HG03135 (cell line): Measurements from ENCODE around the gene PLEKHH1.

ENCODE experiments used
- ATAC-seq: cut with Tn5 transposase; IDR thresholded peaks from one replicate; pipeline ENCODE4 v1.9.1; 2021; ENCODE audit warnings: mild to moderate bottlenecking, moderate library complexity; ENCODE audit not compliant: unreplicated experiment

PLEKHH1 gene

GRCh38 chr14:67508956-67509355 lies 24.1 kb upstream of the PLEKHH1 start:
- ATAC-seq: no peak

- no peak for ATAC-seq
Observed at GRCh38 chr14:67510121-67510520, 23.0 kb upstream of the PLEKHH1 start.

DNA sequence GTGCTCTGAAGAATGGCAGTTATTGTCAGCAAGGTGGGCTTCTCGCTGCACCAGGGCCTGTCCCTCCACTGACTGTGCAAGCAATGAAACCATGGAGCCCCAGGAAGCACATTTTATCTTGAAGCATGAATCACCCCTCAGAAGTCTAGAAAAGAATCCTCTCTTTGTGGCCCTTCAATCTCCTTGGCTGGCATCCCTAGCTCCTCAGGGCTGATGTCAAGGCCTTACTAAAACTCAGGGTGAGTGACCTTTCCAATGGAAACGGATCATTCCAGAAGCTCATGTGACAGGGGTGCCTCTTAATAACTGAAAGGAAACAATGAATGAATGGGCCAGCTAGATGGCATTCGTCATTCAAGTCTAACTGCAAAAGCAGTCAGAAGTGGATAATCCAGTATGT lies 22.3 kb upstream of the PLEKHH1 start:
- ATAC-seq: no peak

DNA sequence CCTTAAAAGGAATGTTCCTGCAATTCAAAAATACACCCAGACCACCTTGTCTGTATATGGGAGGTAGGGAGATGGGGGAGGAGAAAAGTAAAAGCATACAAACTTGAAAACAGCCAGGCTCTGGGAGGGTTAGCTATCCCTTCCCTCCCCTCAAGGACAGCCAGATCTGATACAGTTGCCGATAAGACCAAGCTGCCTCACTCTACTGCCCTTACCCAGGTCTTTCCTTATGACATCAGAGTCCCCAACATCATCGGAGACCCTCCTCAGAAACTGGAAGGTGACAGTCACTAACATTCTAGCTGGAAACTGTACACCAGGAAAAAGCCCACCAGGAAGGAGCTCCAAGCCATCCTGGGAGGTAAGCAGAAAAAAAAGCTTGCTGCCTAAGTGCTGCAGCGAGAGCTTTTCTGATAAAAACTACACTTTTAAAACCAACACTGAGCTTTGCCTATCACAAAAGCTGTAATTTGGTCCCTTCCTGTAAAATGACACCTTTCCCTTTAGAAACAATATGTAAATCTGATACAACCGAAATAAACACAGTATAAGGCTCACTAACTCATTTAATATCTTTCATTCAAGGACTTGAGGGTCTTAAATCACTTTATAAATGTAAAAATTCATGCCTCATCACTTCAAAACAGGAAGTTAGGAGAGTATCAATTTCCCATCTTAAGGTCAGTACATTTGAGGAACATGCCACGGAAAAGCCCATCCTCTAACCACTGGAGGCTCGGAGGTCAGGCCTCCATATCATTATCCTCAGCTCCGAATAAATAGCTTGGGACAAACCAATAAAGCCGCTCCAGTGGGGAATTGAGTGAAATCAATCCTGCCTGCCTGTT lies 20.4 kb upstream of the PLEKHH1 start:
- ATAC-seq: no peak

DNA sequence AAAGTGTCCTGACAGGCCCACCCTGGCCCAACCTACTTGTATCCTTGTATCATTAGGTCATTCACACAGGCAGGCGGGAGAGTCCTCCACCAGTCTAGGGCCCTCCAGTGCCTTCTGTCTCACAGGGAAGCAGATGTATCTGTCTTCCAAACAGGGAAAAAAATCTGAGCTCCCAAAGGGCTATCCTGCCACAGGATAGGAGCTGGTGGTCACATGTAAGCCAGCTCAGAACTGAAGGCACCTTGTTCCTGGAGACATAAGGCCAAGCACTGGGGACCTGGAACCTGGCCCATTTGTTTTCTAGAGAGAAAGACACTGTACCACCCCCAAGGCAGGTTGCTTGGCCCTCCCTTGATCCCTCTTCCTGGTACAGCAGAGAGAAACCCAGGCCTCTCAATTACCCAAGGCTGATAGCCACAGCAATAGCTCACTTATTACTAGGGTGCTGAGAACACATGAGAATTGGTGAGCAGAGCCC lies 19.4 kb upstream of the PLEKHH1 start:
- ATAC-seq: no peak

- ATAC-seq: no peak
Observed at GRCh38 chr14:67514203-67514607, 18.9 kb upstream of the PLEKHH1 start.

- no peak for ATAC-seq
Observed at GRCh38 chr14:67514650-67515385, 18.3 kb upstream of the PLEKHH1 start.

- ATAC-seq: no peak
Observed at GRCh38 chr14:67515386-67516079, 17.6 kb upstream of the PLEKHH1 start.

- no peak for ATAC-seq
Observed at GRCh38 chr14:67516676-67517075, 16.4 kb upstream of the PLEKHH1 start.

- no peak for ATAC-seq
Observed at GRCh38 chr14:67517083-67517482, 16.0 kb upstream of the PLEKHH1 start.

- no peak for ATAC-seq
Observed at GRCh38 chr14:67519406-67519805, 13.7 kb upstream of the PLEKHH1 start.

DNA sequence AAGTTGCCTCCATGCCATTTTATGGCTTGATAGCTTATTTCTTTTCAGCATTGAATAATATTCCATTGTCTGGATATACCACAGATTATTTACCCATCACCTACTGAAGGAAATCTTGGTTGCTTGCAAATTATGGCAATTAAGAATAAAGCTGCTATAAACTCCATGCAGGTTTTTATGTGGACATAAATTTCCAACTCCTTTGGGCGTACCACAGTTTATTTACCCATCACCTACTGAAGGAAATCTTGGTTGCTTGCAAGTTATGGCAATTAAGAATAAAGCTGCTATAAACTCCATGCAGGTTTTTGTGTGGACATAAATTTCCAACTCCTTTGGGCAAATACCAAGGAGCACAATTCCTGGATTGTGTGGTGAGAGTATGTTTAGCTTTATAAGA lies 12.6 kb upstream of the PLEKHH1 start:
- no peak for ATAC-seq

DNA sequence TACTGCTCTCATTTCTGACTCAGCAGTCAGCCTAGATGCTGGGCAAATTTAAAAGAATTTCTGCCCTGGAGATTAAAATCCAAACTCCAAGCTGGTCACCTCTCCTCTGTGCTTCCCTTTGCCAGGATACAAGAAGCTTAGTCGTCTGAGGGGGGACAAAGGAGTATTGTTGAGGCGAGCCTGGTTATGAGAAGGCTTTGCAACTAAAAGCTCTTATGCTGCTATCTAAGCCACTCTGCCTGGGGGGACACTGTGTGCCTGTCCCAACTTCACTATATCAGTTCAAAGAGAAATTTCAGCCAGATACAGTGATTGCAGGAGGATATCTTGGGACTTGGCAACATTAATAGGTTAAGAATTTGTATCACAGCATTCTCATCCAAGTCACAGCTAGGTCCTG lies 10.8 kb upstream of the PLEKHH1 start:
- ATAC-seq: no peak

GRCh38 chr14:67523764-67524633 lies 9.1 kb upstream of the PLEKHH1 start:
- no peak for ATAC-seq

DNA sequence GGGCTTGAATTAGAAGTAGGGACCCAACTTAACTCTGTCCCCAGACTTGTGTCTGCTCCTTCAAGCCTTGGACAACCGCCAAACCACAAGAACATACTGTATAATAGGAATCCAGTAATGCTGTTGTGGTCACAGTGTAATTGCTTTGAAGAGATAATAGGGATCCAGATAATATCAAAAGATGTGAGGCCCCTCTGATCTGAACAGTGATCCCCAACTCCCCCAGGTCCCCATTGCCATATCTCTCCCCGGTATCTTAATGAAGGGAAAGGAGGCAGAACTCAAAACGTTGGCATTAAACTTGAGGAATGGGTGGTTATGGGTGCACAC lies 8.5 kb upstream of the PLEKHH1 start:
- no peak for ATAC-seq

DNA sequence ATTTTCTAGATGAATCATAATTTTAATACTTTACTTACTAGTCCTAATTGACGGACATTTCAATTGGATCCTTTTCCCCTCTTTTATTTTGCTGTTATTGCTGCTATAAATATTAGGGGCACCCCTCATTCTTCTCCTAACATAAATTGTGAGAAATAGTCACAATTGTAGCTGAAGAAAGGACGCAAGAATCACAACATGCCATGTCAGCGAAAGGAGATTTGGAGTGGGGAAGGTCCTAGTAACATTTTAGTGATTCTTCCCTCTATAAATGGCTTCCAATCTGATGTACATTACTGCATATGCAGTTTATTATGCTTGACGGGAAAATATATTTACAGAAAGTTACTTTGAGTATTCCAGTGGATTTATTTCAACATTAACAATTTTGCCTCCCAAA lies 7.7 kb upstream of the PLEKHH1 start:
- ATAC-seq: no peak

DNA sequence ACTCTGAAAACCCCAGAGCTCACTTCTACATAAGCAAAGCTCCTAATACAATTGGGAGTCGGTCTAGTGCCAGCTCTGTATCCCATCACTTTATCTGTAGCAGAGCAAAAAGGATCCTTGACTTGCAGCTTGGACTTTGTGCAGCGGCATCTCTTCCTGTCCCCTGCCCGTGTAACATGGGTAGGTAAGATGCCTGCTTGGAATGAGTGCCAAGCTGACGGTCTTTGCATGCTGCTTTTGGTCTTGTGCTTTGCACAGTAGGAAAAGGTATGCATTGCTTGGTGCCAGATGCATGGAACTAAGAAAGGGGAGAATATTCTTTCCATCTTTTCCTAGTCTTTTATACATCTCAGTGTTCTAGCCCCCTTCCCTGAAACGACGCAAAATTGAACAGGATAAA lies 6.9 kb upstream of the PLEKHH1 start:
- no peak for ATAC-seq

DNA sequence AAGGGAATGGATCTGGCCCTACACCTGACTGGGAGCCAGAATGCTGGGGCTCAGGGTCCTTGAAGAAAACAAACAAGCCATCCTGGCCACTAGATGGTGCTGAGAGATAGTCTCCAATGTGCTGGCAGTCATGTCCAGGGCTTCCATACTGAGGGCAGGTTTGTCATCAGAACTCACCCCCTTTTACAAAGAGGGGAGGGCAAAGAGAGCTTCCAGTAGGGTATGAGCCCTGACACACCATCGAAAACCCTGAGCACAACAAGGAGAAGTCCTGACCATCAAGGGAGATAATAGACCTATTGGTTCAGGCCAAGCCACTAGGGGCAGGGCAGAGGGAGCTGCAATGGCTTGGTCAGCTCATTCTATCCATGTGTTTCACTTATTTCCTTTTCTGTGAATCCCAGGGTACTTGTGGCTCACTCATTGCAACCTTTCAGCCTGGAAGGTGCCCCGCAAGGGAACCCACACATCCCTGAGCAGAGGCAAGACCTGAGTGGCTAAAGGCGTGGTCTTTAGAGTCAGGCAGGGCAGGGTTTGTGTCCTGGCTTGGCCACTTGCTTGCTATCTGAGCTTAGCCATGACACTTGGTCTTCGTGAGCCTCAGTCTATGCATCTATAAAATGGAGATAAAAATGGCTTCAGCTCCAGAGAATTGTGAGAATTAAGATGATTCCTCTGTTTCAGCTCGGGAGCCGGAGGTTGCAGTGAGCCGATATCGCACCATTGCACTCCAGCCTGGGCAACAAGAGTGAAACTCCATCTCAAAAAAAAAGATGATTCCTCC lies 6.2 kb upstream of the PLEKHH1 start:
- ATAC-seq: no peak

- ATAC-seq: no peak
Observed at GRCh38 chr14:67527756-67528155, 5.3 kb upstream of the PLEKHH1 start.

- ATAC-seq: no peak
Observed at GRCh38 chr14:67528276-67528675, 4.8 kb upstream of the PLEKHH1 start.
